GM19238 (cell line): ENCODE data around the gene SUGP2.

ENCODE experiments used
- DNase-seq: peaks from one replicate; pipeline ENCODE4 v3.0.0; 2011; ENCODE audit warnings: low spot score; ENCODE audit not compliant: insufficient read length

Gene SUGP2

GRCh38 chr19:19059837-19060611 is 26.7 kb upstream of the SUGP2 start:
- no peak for DNase-seq

DNA sequence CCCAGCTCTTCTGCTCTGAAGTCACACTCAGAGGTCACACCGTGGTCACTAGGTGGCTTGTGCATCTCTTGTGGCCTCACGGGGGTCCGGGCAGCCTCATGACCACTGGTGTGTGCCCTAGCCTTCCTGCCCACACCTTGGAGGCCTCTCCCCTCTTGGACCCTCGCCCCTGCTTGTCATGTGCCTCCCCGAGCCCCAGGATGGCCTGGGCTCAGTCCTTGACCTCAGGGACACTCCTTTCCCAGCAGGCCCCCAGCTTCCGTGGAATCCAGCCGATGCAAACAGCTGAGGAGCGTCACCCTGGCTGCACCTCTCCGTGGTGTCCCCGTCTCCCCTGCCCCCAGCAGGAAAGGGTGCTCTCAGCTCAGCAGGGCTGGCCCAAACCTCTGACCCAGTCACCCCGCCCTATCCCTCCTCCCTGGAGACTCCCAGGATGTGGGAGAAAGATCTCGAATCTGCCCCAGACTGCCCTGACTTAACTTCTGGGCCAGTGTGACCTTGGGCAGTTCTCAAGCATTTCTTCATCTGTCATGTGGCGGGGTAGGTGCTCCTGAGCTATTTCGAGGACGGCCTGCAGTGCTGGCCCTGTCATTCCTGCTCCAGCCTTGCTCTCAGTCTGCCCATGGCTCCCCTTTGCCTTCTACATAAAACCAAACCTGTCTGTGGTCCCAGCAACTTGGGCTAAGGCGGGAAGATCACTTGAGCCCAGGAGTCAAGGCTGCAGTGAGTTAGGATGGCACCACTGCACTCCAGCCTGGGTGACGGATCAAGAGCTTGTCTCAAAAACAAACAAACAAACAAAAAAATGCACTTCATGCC is 25.9 kb upstream of the SUGP2 start:
- DNase-seq: no peak

GRCh38 chr19:19057720-19058119 is 24.4 kb upstream of the SUGP2 start:
- no peak for DNase-seq

- no peak for DNase-seq
Observed at GRCh38 chr19:19057317-19057716, 24.0 kb upstream of the SUGP2 start.

- DNase-seq: no peak
Observed at GRCh38 chr19:19056636-19057275, 23.4 kb upstream of the SUGP2 start.

- no peak for DNase-seq
Observed at GRCh38 chr19:19055701-19056100, 22.4 kb upstream of the SUGP2 start.

DNA sequence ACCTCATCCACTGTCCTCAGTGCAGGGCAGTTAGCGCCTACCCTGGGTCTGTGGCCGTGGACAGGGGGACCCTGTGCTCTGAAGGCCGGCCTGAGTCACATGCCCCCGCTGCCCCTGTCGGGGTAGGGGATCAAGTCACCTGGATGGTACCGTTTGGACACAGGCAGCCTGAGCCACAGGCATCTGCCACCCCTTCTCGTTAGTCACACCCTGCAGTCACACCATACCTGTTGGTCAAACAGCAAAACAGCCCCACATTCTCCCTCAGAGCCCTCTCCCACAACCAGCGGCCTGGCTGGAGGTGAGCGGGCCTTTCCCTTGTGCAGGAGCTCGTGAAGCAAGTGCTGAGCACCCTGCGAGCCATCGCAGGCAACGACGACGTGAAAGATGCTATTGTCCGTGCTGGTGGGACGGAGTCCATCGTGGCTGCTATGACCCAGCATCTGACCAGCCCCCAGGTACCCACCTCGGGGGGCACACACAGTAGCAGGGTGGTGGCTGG is 21.7 kb upstream of the SUGP2 start:
- DNase-seq: no peak

DNA sequence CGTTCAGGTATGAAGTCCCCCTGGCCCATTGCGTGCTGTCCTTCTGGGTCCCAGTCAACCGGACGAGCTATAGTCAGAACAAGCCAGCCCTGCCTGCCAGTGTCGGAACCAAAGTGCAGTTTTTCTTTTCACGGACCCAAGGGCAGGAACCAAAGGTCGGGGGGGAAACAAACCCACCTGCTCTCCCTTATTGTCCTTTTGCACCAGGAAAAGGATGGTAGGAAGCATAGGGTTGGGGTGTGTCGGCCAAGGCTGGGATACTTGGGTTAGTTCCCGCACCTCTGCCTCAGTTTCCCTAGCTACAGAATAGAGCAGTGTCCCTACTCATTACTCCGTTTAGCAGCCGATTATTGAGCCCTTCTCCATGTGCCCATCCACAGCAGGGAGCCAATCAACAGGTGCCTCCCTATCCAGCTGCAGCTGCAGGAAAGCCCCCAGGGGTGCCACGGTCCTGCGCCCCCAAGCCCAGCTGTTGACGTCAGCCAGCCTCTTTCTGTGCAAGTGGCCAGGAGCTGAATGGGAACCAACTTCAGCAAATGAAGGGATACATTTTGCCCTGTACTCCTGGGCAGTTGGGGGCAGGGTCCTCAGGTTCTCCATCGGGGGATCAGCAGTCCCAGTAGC is 21.1 kb upstream of the SUGP2 start:
- no peak for DNase-seq

- DNase-seq: peak; percentile 54
Observed at GRCh38 chr19:19053508-19054314, 20.4 kb upstream of the SUGP2 start.

DNA sequence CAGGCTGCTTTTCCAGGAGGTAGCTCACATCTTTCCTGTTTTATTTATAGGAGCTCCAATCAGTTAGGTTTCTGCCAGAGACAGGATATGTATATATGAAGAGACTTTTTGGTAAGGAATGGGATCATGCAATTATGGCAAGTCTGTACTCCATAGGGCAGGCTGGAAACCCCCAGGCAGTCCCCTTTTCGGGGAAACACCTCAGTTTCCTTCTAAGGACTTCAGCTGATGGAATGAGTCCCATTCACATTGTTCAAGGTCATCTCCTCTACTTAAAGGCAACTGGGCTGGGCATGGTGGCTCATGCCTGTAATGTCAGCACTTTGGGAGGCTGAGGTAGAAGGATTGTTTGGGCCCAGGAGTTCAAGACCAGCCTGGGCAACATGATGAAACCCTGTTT is 19.6 kb upstream of the SUGP2 start:
- no peak for DNase-seq

DNA sequence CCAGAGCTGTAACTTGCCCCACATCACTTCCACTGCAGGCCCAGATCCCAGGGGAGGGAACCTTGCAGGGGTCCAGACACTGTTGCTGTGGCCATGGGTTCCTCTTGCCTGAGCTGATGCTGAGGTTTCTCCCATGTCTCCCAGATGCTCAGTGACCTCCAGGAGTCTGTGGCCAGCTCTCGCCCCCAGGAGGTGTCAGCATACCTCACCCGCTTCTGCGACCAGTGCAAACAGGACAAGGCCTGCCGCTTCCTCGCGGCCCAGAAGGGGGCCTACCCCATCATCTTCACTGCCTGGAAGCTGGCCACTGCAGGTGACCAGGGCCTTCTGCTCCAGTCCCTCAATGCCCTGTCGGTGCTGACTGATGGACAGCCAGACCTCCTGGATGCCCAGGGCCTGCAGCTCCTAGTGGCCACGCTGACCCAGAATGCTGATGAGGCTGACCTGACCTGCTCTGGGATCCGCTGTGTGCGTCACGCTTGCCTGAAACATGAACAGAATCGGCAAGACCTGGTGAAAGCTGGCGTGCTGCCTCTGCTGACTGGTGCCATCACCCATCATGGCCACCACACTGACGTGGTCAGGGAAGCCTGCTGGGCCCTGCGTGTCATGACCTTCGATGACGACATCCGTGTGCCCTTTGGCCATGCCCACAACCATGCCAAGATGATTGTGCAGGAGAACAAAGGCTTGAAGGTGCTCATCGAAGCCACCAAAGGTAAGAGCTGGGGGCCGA is 18.3 kb upstream of the SUGP2 start:
- DNase-seq: no peak

GRCh38 chr19:19050731-19051130 is 17.4 kb upstream of the SUGP2 start:
- DNase-seq: no peak

DNA sequence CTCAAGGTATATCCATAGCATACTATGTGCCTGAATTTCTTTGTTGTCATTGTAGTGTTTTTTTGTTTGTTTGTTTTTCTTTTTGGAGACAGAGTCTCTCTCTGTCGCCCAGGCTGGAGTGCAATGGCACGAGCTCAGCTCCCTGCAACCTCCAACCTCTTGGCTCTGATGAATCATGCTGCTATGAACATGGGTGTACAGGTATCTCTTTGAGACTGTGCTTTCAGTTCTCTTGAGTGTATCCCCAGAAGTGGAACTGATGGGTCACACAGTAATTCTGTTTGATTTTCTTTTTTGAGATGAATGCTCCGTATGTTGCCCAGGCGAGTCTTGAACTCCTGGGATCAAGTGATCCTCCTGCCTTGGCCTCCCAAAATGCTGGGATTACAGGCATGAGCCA is 16.8 kb upstream of the SUGP2 start:
- DNase-seq: no peak

- no peak for DNase-seq
Observed at GRCh38 chr19:19049406-19049805, 16.1 kb upstream of the SUGP2 start.

DNA sequence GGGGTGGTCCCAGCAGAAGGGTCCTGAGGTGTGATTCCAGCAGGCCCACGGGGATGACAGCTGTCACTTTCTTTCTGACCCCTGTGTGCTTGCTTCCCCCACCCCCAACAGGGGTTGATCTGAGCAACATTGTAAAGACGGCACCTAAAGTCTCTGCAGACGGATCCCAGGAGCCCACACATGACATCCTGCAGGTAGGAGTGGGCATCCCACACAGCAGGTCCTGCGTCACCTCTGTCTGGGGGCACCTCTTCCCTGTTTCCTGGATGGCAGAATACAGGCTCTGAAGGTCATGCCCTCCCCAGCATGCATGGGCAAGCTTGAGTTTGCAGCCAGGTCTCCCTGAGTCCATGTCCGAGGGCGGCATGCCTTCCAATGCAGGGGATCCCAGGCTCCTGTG is 10.6 kb upstream of the SUGP2 start:
- DNase-seq: no peak

- DNase-seq: no peak
Observed at GRCh38 chr19:19043481-19043880, 10.2 kb upstream of the SUGP2 start.

GRCh38 chr19:19042732-19043280 is 9.5 kb upstream of the SUGP2 start:
- DNase-seq: no peak

DNA sequence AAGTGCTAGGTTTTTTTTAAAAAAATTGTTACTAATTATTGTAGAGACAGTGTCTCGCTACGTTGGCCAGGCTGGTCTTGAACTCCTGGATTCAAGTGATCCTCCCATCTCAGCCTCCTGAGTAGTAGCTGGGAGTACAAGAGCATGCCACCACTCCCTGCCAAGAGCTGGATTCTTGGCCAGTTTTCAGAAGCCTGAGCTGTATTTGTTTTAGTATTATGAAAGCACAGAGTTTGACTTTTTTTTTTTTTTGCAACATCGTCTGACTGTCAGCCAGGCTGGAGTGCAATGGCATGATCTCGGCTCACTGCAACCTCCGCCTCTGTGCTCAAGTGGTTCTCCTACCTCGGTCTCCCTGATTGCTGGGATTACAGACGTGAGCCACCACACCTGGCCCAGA is 7.1 kb upstream of the SUGP2 start:
- DNase-seq: no peak

DNA sequence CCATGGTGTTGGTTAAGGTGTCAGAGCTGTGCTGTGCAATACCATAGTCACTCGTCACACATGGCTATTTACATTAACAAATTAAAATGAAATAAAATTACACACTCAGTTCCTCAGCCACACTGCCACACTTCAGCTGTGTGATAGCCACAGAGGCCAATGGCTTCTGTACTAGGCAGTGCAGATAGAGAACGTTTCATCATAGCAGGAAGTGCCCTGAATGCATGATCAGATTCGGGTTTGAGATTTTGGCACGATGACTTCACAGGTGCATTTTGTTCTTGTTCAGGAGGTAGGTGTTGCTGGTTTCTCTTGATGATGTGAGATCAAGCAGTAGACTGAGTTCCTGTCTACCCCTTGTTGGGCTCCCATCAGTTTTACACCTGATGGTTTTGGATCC is 6.6 kb upstream of the SUGP2 start:
- no peak for DNase-seq

DNA sequence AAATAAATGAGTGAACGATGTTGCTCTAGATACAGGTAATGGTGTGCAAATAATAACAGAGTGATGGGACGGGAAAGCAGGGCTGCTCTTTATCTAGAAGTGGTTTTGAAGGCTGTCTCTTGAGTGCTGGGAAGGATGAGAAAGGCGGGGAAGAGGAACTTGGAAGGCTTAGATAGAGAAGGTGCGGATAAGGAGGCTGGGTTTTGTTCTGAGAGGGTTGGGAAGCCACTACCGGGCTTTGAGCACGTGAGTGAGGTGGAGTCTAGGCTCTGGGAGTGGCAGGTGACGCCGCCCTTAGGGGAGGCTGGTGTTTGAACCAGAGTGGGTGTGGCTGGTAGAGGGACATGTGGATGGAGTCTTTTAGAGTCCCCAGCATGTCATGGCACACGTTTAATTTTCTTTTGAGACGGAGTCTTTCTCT is 897 bp upstream of the SUGP2 start:
- DNase-seq: peak; percentile 85
